Measurements from ENCODE around the gene MED8.
"Not testable (repeated sequence)": the region's sequence is repeated elsewhere in the genome, so short reads cannot be mapped to it uniquely, and the experiment has no call there.

The MED8 gene

DNA sequence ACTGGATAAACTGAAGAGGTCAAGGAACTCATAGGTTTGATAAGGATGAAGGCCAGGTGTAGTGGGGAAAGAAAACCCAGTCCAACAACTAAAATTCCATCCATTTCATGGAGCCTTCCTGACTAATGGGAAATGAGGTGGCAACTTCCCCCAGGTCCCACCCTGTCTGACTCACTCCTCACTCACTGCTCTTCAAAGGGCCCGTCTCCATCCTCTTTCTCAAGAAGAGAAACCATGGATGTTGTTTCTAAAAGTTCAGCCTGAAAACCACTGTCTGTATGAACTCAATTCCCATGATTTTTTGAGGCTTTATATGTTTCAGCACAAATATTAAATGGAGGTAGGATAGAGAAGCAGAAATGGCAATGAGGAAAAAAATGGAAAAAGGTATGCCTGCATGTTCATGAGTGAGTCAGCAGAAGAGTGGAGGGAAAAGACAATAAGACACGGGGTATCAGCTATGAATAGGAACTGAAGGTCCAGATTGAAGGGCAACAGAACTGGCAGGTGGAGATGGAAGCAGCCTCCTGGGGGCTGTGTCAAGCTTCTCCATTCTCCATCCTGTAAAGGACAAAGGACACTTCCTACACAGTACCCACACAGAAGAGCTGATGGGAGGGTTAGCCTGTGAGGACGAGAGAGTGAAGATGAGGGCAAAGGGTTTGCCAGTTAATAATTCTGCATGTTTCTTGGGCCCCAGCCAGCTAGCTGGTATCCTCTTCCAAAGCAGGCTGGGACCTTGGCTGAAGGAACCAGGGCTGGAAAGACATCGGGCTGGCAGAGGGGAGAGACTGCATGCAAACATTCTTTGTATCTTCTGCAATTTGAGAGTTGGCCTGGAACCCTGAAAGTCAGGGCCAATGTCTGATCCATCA lies 16.3 kb downstream of the MED8 start:
- no peak overlapping the region for H3K4me3 ChIP-seq (ENCODE audit: low read depth, low read length)
- DNase-seq (ENCODE audit: low read depth), result no peak
- TF ChIP-seq, protein P1, sequence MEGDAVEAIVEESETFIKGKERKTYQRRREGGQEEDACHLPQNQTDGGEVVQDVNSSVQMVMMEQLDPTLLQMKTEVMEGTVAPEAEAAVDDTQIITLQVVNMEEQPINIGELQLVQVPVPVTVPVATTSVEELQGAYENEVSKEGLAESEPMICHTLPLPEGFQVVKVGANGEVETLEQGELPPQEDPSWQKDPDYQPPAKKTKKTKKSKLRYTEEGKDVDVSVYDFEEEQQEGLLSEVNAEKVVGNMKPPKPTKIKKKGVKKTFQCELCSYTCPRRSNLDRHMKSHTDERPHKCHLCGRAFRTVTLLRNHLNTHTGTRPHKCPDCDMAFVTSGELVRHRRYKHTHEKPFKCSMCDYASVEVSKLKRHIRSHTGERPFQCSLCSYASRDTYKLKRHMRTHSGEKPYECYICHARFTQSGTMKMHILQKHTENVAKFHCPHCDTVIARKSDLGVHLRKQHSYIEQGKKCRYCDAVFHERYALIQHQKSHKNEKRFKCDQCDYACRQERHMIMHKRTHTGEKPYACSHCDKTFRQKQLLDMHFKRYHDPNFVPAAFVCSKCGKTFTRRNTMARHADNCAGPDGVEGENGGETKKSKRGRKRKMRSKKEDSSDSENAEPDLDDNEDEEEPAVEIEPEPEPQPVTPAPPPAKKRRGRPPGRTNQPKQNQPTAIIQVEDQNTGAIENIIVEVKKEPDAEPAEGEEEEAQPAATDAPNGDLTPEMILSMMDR (IDR thresholded peaks at IDR 0.05; ENCODE audit: low read depth, low read length, missing control alignments), result no peak

DNA sequence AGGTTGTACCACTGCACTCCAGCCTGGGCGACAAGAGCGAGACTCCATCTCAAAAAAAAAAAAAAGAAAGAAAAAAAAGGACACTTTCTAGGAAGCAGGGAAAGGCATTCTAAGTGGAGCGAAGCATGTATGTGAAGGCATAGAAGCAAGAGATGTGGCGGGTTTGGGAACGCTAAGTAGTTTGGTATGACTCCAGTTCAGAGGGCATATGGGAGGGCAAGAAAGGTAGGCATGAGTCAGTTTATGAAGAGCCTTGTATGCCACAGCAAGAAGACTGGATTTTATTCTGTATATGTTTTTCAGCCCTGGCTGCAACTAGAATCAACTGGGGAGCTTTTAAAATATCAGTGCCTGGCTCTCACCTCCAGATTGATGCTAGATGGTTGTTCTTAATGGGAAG lies 17.4 kb downstream of the MED8 start:
- no peak for DNase-seq (ENCODE audit: low read depth)

DNA sequence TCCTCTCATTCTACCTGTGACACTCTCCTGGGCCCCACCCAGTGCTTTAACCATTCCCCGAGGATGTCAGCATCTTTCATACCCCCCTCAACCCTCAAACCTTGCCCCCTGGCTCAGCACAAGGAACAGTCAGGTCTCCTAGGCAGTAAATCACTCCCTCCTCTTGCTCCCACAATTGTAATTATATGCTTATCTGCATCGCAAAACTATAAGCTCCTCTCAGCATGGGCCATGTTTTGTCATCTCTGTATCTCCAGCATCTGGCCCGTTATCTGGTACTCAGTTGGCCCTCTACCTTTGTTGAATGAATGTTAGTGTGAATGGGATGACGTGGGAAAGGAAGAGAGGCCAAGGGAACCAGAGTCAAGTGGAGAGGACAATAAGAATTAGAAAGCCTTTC lies 19.0 kb downstream of the MED8 start:
- H3K4me3 ChIP-seq (ENCODE audit: low read depth, low read length), result no peak overlapping the region
- TF ChIP-seq, protein P1 (IDR thresholded peaks at IDR 0.05; ENCODE audit: low read depth, low read length, missing control alignments), result no peak
- no peak for DNase-seq (ENCODE audit: low read depth)

More for the DNA sequence above, 17.4 kb downstream of the MED8 start:
- TF ChIP-seq, protein P1 (IDR thresholded peaks at IDR 0.05; ENCODE audit: low read depth, low read length, missing control alignments), result no peak
- H3K4me3 ChIP-seq (ENCODE audit: low read depth, low read length), result no peak overlapping the region

DNA sequence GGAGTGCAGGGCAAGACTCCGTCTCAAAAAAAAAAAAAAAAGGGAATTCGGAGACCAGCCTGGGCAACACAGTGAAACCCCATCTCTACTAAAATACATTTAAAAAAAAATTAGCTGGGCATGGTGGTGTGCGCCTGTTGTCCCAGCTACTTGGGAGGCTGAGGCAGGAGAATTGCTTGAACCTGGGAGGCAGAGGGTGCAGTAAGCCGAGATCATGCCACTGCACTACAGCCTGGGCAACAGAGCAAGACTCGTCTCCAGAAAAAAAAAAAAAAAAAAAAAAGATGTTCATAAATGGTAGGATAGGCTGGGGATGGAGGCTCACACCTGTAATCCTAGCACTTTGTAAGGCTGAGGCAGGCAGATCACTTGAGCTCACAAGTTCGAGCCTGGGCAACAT lies 19.8 kb downstream of the MED8 start:
- not testable (repeated sequence) for DNase-seq (ENCODE audit: low read depth); H3K4me3 ChIP-seq (ENCODE audit: low read depth, low read length)

DNA sequence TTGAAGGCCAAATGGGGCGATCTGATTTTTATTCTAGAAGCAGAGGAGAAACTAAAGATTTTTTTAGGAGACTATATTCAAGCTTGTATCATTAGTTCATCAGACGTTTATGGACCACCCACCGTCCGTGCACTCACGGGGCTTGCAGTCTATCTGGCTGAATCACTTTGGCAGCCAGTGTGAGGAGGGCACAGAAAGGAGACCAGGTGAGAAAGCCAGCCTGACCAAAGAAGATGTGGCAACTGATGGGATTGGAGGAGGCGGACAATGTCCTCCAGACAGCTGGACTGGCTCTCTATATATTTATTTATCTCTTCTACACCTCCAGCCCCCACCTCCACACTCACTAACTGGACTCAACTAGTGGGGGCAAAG lies 21.0 kb downstream of the MED8 start:
- H3K4me3 ChIP-seq (ENCODE audit: low read depth, low read length), result peak overlapping the region; percentile 66
- no peak for DNase-seq (ENCODE audit: low read depth)
- TF ChIP-seq, protein P1 (IDR thresholded peaks at IDR 0.05; ENCODE audit: low read depth, low read length, missing control alignments), result no peak

DNA sequence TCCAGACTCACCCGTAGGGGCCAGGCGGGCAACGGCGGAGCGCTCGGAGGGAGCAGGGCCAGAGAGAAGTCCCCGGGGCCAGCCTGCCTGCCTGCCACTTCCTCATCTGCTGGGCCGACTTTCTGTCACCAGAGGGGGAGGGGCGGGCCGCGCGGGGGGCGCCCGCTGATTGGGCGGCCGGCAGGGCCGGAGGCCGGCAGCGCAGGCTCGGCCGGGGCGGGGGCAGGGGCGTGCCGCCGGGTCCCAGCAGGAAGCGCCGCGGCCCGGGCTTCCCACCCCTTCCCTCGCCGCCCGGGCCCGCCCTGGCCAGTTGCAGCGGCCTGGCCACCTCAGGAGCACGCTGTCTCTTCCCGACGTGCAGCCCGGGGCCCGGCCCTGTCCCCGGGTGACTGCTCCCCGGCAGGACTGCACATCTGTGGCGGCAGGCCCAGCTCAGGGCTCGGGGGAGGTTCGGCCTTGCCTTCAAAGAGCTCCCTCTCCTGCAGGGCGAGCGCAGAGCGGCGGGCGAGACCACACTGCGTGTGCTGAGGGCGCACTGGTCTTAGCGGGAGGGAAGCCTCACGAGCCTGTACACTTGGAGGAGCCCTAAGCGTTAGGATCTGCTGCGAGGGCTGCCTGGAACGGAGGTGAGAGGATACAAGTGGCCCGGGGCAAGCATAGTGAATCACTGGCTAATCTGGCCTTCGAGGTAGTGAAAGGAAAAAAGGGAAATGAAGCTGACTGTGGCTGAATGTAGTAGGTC lies 21.5 kb downstream of the MED8 start, which contains the start of gene ELOVL1:
TSS of gene ELOVL1 (minus strand) at position 108 of the 742 bp plus-strand sequence. CDS start 2,402 bp downstream, outside the sequence.
- DNase-seq (ENCODE audit: low read depth), result peak; percentile 52
- TF ChIP-seq, protein P1 (IDR thresholded peaks at IDR 0.05; ENCODE audit: low read depth, low read length, missing control alignments), result peak; percentile 24
- peak within 1 kb of the TSS; percentile 66 for H3K4me3 ChIP-seq (ENCODE audit: low read depth, low read length)
